NK-92 (cell line): ENCODE results near the gene UBL4A.

Source experiments
- DNase-seq: peaks from one replicate; lab custom pipeline; 2025; ENCODE audit not compliant: unreplicated experiment; lab: John Stamatoyannopoulos, UW

Gene UBL4A

DNA sequence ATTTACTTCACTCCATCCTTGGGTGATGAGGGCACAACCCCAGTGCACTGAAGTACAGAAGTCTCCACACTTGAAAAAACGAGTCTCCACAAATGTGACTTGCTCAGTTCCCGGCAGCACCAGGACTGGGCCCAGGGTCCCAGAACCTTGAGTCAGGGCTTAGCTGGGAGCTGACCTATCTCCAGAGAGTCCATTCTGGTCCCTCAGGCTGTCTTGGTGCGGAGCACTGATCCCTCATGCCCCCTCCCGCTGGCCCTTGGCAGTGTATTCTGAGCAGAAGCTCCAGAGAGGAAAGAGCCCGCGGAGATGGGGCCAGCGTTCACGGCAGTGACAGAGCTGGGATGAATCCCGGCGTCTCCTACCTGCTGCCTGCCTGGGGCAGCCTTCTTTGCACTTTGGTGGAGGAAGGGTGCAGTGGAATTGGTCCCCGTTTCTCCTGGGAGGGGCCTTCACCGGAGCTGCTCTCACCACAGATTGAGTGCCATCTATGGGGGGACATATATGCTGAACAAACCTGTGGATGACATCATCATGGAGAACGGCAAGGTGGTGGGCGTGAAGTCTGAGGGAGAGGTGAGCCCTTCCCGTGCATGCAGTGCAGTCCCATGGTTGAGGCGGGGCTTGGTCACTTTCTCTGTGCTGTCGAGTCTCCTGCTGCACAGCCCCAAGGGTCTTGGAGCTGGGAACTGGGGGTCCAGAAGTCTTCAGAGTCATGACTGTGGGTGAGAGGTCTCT lies 45.6 kb downstream of the UBL4A start:
- no peak for DNase-seq

GRCh38 chrX:154439841-154440240 lies 46.6 kb downstream of the UBL4A start:
- no peak for DNase-seq

GRCh38 chrX:154437971-154438893 lies 48.2 kb downstream of the UBL4A start:
- DNase-seq: no peak

- DNase-seq: no peak
Observed at GRCh38 chrX:154436983-154437752, 49.2 kb downstream of the UBL4A start, which contains the start of gene GDI1. GDI1 (plus strand) TSS chrX:154437154; CDS start chrX:154437255, 101 bp downstream.

GRCh38 chrX:154436374-154436982 lies 49.9 kb downstream of the UBL4A start:
- DNase-seq: no peak

- no peak for DNase-seq
Observed at GRCh38 chrX:154435171-154435733, 51.2 kb downstream of the UBL4A start.

DNA sequence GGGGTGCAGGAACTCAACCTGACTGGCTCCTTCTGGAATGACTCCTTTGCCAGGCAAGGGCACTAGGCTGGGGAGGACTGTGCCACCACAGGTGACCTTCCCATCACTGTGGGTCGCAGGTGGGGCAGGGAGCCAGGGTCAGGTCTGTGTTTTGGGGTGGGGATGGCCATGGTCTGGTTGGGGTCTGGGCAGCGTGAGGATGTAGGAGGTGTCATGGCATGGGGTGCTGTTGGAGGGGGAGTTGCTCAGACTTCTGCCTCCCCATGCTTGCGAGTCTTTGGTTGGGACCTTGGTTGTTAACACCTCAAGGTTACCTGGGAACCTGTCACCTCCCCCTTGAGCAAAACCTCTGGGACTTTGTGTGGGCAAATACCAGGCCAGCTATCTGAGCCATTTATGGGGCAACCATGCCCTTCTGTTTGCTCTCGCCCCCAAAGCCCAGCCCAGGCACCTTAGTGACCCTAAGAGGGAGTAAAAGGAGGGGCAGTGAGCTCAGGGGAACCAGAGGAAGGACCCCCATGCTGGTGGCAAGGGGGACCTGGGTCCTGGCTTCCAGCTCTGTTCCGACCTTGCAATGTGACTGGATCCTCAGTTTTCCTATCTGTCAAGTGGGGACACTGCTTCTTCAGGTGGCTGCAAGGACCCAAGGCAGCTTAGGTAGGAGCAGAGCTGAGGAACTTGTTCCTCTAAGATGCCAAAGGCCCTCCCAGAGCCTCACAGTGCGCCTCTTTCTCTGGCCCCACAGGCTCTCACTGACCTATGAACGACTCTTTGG lies 51.8 kb downstream of the UBL4A start:
- DNase-seq: no peak
